Limb (tissue), 2 donors: ENCODE measurements around the gene CLSTN2.

Experiments
- DNase-seq, 2 donors: peaks; one replicate each; pipeline ENCODE4 v3.0.0-alpha.2; 2016; ENCODE audit errors: extremely low spot score in 2 of 2

The CLSTN2 gene

DNA sequence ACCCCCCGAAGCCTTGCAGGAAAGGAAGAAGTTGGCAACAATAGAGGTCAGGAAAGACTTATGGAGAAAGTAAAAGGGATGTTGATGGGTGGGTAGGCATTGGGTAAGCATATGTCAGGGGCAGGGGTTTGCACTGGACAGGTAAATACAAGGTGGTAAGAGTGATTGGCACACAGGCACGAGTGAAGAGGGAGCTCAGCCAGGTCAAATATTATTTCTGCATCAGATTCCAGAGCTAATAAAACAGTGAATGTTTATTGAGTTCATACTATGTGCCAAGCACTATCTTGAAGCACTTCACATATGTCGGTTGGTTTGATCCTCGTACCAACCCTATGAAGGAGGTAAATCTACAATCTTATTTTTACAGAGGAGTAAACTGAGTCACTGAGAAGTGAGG, 6.6 kb downstream of the CLSTN2 start:
- no peak for DNase-seq

- no peak for DNase-seq
These were observed 9.4 kb downstream of the CLSTN2 start for GRCh38 chr3:139944256-139944910.

GRCh38 chr3:139945386-139945785, 10.4 kb downstream of the CLSTN2 start:
- no peak for DNase-seq

DNA sequence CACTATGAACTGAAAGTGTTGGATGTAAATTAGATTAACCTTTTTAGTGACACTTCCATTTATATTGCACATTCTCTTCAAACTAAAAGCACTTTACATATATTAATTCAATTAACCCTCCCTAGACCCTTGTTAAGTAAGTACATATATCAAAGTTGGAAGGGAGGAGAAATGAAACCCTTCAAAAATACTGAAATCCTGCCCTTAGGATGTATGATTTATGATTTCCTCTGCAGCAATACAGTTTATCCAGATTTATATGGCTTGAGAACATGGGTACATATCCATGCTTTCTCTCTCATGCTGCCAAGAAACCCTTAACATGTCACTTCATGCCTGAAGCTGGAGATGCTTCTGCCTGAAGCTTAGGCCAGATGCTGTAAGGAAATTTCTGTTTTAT, 11.0 kb downstream of the CLSTN2 start:
- no peak for DNase-seq

DNA sequence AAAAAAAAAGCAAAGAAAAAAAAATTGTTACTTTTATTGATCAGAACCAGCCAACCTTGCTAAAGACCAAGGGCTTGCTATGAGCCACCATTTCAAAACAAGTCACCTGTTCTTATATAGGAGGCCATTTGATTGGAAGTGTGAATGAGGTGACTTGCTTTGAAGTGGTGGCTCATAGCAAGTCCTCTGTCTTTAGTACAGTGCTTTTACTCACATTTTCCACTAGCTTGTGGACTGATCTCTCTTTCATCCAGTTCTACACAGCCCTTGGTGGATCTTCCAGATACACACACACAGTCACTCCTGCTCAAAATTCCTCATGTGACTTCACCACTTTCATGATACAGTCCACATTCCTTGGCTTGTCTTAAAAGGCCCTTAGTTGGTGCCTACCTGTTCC, 13.5 kb downstream of the CLSTN2 start:
- no peak for DNase-seq

GRCh38 chr3:139948898-139949297, 13.9 kb downstream of the CLSTN2 start:
- DNase-seq: no peak

- no peak for DNase-seq
These were observed 18.3 kb downstream of the CLSTN2 start for GRCh38 chr3:139953131-139953910.

DNA sequence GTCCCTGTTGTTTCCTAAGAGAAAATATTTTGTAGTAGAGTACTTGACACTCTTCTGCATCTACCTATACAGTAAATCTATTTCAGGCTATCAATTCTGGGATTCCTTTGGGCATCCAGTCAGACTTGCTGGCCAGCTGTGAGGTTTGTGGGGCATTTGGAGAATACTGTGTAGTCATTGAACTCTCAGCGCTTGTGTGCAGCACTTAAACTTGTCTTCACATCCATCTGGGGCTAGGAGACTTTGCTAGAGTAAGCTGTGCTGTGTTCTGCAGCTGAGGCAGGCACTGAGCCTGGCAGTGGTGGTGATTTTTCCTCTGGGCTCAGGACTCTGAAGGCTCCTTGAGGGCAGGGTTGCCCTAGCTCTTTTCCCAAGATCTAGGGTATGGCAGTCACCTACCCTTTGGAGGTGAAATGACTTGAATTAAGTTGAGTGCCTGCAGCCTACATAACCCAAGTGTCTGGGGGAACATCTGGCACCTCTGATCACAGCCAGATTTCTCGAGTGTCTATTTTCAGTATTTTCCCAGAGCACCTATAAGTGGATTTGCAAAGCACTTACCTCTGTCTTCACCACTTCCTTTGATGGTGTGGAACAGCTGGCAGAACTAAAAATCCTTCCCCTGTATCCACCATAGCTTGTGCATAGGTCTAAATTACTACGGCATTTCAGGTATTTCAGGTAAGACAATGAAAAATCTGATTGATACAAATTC, 19.3 kb downstream of the CLSTN2 start:
- no peak for DNase-seq

DNA sequence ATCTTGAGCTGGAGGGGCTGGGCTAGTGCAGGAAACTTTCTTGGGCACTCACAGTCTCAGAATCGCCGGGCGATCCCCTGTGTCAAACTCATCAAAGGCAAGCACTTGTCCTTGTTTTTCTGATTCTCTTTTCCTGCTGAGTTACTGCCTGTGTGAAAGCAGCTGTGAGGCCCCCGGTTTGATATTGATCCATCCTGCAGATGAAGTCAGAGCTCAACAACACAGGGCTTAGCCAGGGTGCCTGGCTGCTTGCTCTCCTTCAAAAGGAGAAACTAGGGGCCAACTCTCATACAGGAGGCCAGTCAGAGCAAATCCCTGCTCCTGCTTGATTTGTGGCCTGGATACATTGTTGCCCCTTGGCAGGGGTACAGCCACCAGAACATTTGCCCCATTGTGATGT, 22.9 kb downstream of the CLSTN2 start:
- DNase-seq: no peak

DNA sequence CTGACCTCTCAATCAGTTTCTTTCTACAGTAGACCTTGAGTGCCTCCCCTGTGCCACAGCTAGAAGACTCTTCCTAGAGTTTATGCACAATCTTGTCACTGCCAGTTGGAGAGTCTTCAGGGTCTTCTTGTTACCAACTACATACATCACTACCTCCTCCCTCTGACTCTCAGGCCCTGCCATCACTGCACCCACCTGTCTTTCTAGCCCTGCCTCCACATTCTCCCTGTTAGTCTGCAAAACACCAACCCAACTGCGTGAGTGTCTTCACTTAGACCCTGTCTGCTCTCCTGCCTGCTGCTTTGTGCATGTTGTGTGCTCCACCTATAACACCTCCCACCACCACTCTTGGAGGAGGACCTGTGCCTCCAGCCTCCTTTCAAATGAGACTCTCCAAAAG, 34.4 kb downstream of the CLSTN2 start:
- no peak for DNase-seq

GRCh38 chr3:139970526-139970925, 35.5 kb downstream of the CLSTN2 start:
- no peak for DNase-seq

- DNase-seq: no peak
These were observed 39.9 kb downstream of the CLSTN2 start for GRCh38 chr3:139974809-139975425.

DNA sequence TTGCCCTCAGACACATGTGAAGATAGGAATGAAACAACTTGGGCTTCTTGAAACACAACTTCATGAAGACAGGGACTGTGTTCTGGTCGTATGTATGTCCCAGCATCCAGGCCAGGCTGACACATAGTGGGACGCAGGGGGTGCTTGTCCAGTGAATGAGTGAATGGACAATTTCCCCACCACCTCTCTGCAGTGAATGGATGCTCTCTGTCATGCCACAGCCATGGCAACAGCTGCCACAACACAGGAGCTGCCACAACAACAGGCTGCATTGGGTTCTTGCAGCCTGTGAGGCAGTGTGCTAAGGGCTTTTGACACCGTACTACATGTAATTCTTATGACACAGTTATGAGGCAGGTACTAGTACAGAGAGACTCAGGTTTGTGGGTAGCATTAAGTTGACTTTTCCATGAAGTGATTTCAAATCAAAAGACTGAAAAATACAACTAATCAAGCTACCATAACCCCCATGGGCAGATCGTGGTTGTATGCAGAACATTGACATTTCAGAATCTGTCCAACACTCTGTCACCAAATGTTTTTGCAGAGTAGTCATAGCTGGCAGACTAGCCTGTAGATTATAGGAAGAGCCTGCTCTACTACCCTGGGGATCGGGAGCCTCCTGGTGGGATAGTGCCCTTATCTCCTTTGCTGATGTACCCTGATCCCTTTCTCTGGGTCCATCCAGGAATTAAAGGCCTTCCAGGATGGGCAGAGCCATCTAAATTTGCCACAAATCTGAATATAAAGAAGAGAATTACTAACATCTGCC, 40.8 kb downstream of the CLSTN2 start:
- no peak for DNase-seq

GRCh38 chr3:139978966-139979365, 44.0 kb downstream of the CLSTN2 start:
- no peak for DNase-seq

GRCh38 chr3:139979991-139980390, 45.0 kb downstream of the CLSTN2 start:
- no peak for DNase-seq

- no peak for DNase-seq
These were observed 47.4 kb downstream of the CLSTN2 start for GRCh38 chr3:139982404-139982803.

DNA sequence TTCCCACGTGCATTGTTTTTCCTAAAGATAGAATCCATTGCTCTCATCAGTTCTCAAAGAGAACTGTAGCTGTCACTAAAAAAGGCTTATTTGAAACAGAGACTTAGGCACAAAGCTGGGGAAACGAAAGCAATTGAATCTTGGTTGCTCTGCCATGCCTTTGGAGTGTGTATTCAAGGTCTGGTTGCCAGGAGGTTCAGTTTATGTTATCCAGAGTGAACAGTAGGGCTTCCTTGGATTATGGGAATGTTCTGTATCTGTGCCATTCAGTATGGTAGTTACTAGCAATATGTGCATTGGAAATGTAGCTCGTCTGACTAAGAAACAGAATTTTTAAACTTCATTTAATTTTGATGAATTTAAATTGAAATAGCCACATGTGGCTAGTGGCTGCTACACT, 50.6 kb downstream of the CLSTN2 start:
- no peak for DNase-seq

DNA sequence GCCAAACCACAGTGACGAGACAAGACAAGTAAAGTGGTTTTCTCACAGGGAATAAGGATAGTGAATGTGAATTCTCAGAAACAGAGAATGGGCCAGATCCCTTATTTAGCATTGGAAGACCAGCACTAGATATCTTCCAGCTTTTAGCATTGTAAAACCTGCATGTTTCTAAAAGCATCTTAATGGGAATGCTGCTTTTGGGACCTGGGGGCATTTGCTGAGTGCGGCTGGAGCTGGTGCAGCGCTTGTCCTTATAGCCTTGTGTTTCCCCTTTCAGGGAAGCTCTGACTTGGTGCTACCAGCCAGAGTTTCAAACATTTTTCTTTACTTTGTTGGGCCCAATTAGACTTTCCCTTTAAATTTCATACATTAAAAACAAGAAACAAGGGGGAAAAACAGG, 52.9 kb downstream of the CLSTN2 start:
- DNase-seq: no peak

DNA sequence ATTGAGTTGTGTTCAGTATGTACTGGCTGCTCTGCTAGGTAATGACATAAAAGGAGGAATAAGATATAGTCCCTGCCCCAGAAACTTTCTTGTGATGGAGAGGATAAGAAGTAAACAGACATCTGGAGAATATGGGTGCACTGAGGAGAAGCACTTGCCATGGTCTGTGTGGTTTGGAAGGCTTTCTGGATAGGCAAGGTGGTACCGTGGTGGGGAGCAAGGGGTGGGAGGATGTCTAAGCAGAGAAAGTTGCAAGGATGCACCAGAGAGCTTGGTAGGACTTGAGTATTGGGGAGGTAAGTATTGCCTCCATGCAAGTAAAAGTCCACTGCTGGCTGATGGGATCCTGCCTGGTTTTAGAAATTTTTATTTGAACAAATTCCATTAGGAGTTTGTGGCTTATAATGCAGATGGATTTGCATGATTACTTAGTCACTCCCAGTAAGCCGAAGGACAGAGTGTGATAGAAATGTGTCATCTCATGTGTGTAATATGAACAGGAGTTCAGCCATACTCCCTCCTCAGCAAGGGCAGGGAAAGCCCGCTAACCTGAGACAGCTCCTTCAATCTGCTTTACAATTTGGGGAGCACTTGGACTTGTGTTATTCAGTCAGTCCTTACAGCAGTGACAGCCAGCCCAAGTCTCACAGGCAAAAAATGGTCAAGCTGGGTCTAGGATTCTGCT, 53.6 kb downstream of the CLSTN2 start:
- DNase-seq: no peak

- no peak for DNase-seq
These were observed 59.9 kb downstream of the CLSTN2 start for GRCh38 chr3:139994891-139995290.

DNA sequence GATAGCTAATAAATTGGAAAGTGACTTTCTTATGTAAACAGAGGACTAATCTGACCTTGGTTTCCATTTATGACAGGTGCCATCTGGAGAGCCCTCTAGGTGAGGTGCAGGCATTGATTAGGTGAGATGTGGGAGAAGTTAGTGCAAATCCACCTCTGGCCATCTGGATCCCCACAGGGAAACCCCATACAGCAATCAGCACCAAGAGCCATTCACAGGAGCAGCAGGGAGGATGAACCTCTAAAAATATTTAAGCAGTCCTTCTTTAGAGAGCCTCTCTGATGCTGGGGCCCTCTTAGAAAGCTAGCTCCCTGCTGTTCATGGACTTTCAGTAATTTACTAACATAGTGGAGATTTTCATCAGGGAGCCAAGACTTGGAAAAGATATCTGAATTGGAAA, 69.3 kb downstream of the CLSTN2 start:
- no peak for DNase-seq
